Measurements from ENCODE around the gene PYROXD2. TPM values are rescaled to one million over a fixed set of nuclear protein-coding genes. Genes with fewer than 3 reads are reported as not detected.

The PYROXD2 gene
- polyA plus RNA-seq, 1 donor = 27.4 TPM

- DNase-seq = no peak
These were observed 427 bp downstream of the PYROXD2 start for GRCh38 chr10:98414578-98414931.

GRCh38 chr10:98411768-98412167 lies 3.2 kb downstream of the PYROXD2 start:
- no peak for DNase-seq

GRCh38 chr10:98411166-98411565 lies 3.8 kb downstream of the PYROXD2 start:
- DNase-seq = no peak

GRCh38 chr10:98410759-98411158 lies 4.2 kb downstream of the PYROXD2 start:
- DNase-seq = no peak

GRCh38 chr10:98410135-98410743 lies 4.7 kb downstream of the PYROXD2 start:
- no peak for DNase-seq

GRCh38 chr10:98408799-98409198 lies 6.2 kb downstream of the PYROXD2 start:
- no peak for DNase-seq

- no peak for DNase-seq
These were observed 7.2 kb downstream of the PYROXD2 start for GRCh38 chr10:98407744-98408241.

GRCh38 chr10:98407017-98407743 lies 7.8 kb downstream of the PYROXD2 start:
- no peak for DNase-seq

- no peak for DNase-seq
These were observed 9.6 kb downstream of the PYROXD2 start for GRCh38 chr10:98405422-98405821.

- no peak for DNase-seq
These were observed 10.2 kb downstream of the PYROXD2 start for GRCh38 chr10:98404571-98405359.

- DNase-seq = no peak
These were observed 11.0 kb downstream of the PYROXD2 start for GRCh38 chr10:98403812-98404504.

GRCh38 chr10:98402931-98403718 lies 11.9 kb downstream of the PYROXD2 start:
- no peak for DNase-seq

- DNase-seq = no peak
These were observed 12.5 kb downstream of the PYROXD2 start for GRCh38 chr10:98402478-98402877.

GRCh38 chr10:98400482-98400881 lies 14.5 kb downstream of the PYROXD2 start:
- DNase-seq = no peak

GRCh38 chr10:98399784-98400183 lies 15.2 kb downstream of the PYROXD2 start:
- no peak for DNase-seq

GRCh38 chr10:98397089-98397600 lies 17.8 kb downstream of the PYROXD2 start:
- DNase-seq = no peak

- no peak for DNase-seq
These were observed 18.6 kb downstream of the PYROXD2 start for GRCh38 chr10:98396096-98397063.

GRCh38 chr10:98394851-98395440 lies 20.0 kb downstream of the PYROXD2 start:
- no peak for DNase-seq

GRCh38 chr10:98391578-98391991 lies 23.4 kb downstream of the PYROXD2 start:
- DNase-seq = no peak

- DNase-seq = no peak
These were observed 23.9 kb downstream of the PYROXD2 start for GRCh38 chr10:98391065-98391464.
